HepG2 (cell line): ENCODE measurements around the gene ENTPD6. TPM values are rescaled to one million over a fixed set of nuclear protein-coding genes. Genes with fewer than 3 reads are reported as not detected.
A peak's percentile ranks its signal among the peaks of the same experiment; 100 is the strongest.

Experiments
- CEBPG ChIP-seq: IDR thresholded peaks from 2 replicates; pipeline ENCODE4 v1.6.1; 2016
- FOSL2 ChIP-seq: sonication (generic); formaldehyde crosslinking; IDR thresholded peaks from 2 replicates; pipeline ENCODE4 v1.4.0; 2020; ENCODE audit warnings: missing genetic modification reagents
- FOXO1 ChIP-seq: sonication (generic); formaldehyde crosslinking; IDR thresholded peaks from 2 replicates; pipeline ENCODE4 v1.4.0; 2020; ENCODE audit warnings: missing genetic modification reagents
- JARID2 ChIP-seq: sonication (generic); formaldehyde crosslinking; IDR thresholded peaks from 2 replicates; pipeline ENCODE4 v1.8.1; 2023; ENCODE audit warnings: missing genetic modification reagents, inconsistent platforms; ENCODE audit not compliant: insufficient replicate concordance
- MXD1 ChIP-seq: sonication (generic); formaldehyde crosslinking; IDR thresholded peaks from 2 replicates; pipeline ENCODE4 v1.4.0; 2020; ENCODE audit warnings: mild to moderate bottlenecking, missing genetic modification reagents
- RFX5 ChIP-seq: IDR thresholded peaks from 2 replicates; pipeline ENCODE4 v1.6.1; 2011; ENCODE audit warnings: low read depth, low read length, improper control_type of control experiment
- ZBED4 ChIP-seq: sonication (generic); formaldehyde crosslinking; IDR thresholded peaks from 2 replicates; pipeline ENCODE4 v1.4.0; 2020; ENCODE audit warnings: missing genetic modification reagents, borderline replicate concordance
- ZNF564 ChIP-seq: sonication (generic); formaldehyde crosslinking; IDR thresholded peaks from 2 replicates; pipeline ENCODE4 v1.8.1; 2023; ENCODE audit warnings: mild to moderate bottlenecking, missing genetic modification reagents
- ZNF646 ChIP-seq: sonication (generic); formaldehyde crosslinking; IDR thresholded peaks from 2 replicates; pipeline ENCODE4 v1.9.0; 2021; ENCODE audit warnings: mild to moderate bottlenecking, missing genetic modification reagents
- ZSCAN30 ChIP-seq: sonication (generic); formaldehyde crosslinking; IDR thresholded peaks from 2 replicates; pipeline ENCODE4 v1.5.0; 2020; ENCODE audit warnings: mild to moderate bottlenecking, missing genetic modification reagents
- ZSCAN5A ChIP-seq: sonication (generic); formaldehyde crosslinking; IDR thresholded peaks from 2 replicates; pipeline ENCODE4 v1.8.0; 2022; ENCODE audit warnings: mild to moderate bottlenecking, missing genetic modification reagents, borderline replicate concordance
- polyA plus RNA-seq, 8 experiments: library from polyadenylated mRNA; depleted of rRNA in 3 of 8; stranded (reverse) in 7 of 8; unstranded in 1 of 8; fragments of >200 nt; fragmentation: Illumina TruSeq in 4 of 8; extraction: Trizol in 4 of 8; gene quantifications; 2 replicates each; pipeline versions ENCODE4 v1.2.1 to v1.2.3, GENCODE V29; 2011 to 2016; ENCODE audit warnings: low read depth in 4 of 8, missing spikeins in 1 of 8, mixed read lengths in 1 of 8; ENCODE audit not compliant: insufficient read depth in 1 of 8
- total RNA-seq, 5 experiments: library from RNA; depleted of rRNA; stranded (reverse); fragments of >200 nt; fragmentation: Illumina TruSeq; extraction: Trizol; gene quantifications; 2 replicates each; pipeline ENCODE4 v1.2.3, GENCODE V29; 2016; ENCODE audit warnings: low read depth in 1 of 5
- TF ChIP-seq, protein P1 (sequence below): sonication (generic); formaldehyde crosslinking; IDR thresholded peaks from 2 replicates; pipeline ENCODE4 v1.4.0; 2020; ENCODE audit warnings: missing genetic modification reagents

ENTPD6 gene
- total and polyA plus RNA-seq, 2 of the 13 experiments (the other 11 are each of a cell fraction or from before 2014, with no cell fraction given) = 164 to 172 TPM

DNA sequence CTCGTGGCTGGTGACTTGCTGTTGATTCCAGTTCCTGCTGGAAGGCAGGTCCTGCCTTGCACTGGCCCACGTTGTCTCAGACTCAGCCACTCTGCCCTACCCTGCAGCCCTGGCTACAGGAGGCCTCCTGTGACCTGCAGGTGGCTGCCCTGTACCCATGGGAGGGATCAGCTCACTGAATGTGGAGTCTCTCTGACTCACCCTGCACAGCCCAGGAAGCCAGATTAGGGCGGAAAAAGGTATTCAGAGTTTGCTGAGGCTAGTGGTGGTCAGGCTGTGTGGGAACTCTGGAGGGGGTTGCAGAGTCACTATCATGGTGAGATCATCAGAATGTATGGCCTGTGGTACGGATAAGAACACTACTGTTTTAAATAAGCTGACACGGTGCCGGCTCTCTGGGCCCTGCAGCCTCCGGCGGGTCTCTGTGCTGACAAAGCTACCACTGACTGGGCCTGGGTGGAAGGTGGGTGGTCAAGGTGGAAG is 27.7 kb downstream of the ENTPD6 start (continued):
- TF ChIP-seq ZNF646 (CRISPR knock-in tag) (no peak), ZSCAN5A (CRISPR knock-in tag) (no peak), CEBPG (CRISPR knock-in tag) (0 out of 2 replicates have a peak, but pooled peaks have one; percentile 21), ZNF564 (CRISPR knock-in tag) (no peak), ZSCAN30 (no peak), RFX5 (no peak), FOXO1 (CRISPR knock-in tag) (peak; percentile 44; the same call in 1 of the 2 replicates), FOSL2 (CRISPR knock-in tag) (peak; percentile 95), ZBED4 (CRISPR knock-in tag) (no peak), JARID2 (CRISPR knock-in tag) (no peak), MXD1 (CRISPR knock-in tag) (no peak)
- TF ChIP-seq, protein P1, sequence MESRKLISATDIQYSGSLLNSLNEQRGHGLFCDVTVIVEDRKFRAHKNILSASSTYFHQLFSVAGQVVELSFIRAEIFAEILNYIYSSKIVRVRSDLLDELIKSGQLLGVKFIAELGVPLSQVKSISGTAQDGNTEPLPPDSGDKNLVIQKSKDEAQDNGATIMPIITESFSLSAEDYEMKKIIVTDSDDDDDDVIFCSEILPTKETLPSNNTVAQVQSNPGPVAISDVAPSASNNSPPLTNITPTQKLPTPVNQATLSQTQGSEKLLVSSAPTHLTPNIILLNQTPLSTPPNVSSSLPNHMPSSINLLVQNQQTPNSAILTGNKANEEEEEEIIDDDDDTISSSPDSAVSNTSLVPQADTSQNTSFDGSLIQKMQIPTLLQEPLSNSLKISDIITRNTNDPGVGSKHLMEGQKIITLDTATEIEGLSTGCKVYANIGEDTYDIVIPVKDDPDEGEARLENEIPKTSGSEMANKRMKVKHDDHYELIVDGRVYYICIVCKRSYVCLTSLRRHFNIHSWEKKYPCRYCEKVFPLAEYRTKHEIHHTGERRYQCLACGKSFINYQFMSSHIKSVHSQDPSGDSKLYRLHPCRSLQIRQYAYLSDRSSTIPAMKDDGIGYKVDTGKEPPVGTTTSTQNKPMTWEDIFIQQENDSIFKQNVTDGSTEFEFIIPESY (CRISPR knock-in tag) = peak; percentile 29
